Anterior cingulate cortex (tissue), 58 donors: Measurements from ENCODE around the gene ATP6V1G1.
A peak's percentile ranks its signal among the peaks of the same experiment; 100 is the strongest.

Source experiments
- DNase-seq, 58 donors: peaks; one replicate each; lab custom pipeline; 2025; lab: John Stamatoyannopoulos, UW

The ATP6V1G1 gene

DNA sequence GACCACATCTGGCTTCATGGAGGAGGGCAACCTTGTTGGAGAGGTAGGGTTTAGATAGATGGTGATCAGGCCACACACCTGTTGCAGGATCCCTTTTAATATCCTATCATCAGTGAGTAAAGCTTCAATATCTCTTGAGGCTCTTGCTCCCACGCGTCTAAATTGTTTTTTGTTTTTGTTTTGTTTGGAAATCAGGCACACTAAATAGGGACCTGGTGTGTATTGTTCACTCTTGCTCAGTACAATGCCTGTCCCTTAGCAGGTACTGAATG is 20.9 kb downstream of the ATP6V1G1 start:
- no peak for DNase-seq

GRCh38 chr9:114611516-114612271 is 24.1 kb downstream of the ATP6V1G1 start:
- peak in 43 of 58 donors; percentile 25 to 77 (median 54) for DNase-seq

DNA sequence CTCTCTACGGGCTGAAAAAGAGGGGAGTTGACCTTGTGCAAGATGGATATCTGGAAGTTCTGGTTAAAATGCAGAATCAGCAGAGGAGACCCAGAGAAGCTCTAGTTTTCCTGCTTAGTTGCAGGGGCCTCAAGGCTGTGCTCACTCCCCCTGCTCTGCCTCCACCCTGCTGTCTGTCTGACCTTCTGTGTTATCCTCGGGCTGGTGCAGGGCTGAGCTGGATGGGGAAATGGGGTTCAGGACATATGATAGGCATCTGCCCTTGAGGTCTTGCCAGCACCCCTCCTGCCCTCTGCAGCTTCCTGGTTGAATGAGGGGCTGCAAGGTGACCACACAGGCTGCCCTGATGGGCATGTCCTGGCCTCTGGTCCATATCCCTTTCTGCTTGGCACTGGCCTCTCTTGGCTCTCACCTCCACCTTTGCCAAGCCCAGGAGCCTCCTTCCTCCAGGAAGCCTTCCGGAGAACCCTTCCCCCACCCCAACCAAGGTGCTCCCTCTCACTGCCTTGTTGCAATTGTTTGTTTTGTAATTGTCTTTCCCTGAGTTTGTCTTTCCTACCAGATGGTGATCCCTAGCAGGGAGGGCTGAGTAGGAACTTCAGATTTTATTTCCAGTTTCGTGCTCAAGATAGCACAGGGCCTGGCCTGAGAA is 24.8 kb downstream of the ATP6V1G1 start:
- DNase-seq: peak in 3 of 58 donors; percentile 10 to 33 (median 24)

- DNase-seq: no peak
Measured at GRCh38 chr9:114613087-114613486, 25.5 kb downstream of the ATP6V1G1 start.

GRCh38 chr9:114613919-114614318 is 26.4 kb downstream of the ATP6V1G1 start:
- no peak for DNase-seq

DNA sequence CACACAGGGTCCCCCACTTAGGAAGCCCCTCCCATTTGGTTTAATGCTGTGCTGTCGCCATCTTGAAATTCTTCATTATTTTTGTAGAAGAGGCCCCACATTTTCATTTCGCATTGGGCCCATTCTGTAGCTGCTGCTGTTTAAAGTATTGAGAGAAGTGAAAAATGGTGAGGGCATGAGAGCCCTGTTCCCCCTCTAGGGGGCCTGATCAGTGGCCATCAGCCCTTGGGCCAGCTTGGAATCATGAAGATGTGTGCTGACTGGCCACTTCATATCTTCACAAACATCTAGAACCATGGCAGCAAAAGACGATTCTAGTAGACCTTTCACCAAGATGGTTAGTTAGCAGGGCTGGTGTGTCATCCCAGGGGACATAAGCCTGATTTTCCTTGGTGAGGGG is 26.8 kb downstream of the ATP6V1G1 start:
- no peak for DNase-seq

GRCh38 chr9:114616684-114617520 is 29.3 kb downstream of the ATP6V1G1 start:
- peak in 21 of 58 donors; percentile 7 to 62 (median 27) for DNase-seq

GRCh38 chr9:114619191-114619761 is 31.7 kb downstream of the ATP6V1G1 start:
- DNase-seq: peak in 15 of 58 donors; percentile 8 to 61 (median 22)

GRCh38 chr9:114621561-114621960 is 34.0 kb downstream of the ATP6V1G1 start:
- no peak for DNase-seq

DNA sequence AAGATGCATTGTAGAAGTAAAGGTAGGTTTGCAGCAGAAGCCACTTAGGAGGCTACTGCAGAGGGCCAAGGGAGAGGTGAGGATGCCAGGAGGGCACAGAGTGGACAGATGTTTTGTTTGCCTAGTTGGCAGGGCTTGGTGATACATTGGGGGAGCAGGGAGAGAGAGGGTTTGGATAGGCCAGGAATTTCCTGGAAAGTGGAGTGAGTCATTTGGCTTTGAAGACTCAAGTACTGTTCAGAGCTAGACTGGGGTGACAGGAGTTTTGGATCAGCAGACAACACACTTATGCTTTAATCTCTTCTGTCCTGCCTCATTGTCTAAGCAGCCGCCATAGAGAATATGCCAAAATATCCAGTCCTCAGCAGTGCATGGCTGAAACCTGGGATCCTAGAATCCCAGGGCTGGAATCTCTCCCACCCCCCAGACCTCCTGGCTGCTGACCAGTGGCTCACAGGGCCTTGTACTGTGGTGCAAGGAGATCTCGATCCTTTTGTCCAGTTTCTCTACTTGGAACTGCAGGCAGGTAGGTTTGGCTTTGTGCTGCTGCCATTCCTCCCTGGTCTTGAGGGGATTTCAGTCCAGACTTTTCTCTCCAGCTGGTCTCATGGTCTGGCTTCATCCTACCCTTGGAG is 34.5 kb downstream of the ATP6V1G1 start:
- peak in 5 of 58 donors; percentile 4 to 23 (median 6) for DNase-seq

DNA sequence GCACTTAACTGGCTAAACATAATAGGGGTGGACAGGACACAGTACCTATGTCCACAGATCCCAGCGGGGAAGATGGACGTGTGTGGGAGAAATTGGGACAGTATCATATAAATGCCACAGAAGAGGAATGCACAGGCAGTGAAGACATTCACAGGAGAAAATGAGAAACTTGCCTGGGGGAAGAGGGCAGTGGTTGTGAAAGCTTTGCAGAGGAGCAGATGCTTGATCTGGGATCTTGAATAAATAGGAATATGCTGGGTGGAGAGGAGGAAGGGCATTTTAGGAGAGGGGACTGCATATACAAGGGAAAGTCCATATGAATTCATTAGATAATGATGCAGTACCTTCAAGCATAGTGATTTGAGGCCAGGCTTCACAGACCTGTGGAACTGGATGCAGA is 37.1 kb downstream of the ATP6V1G1 start:
- DNase-seq: no peak

DNA sequence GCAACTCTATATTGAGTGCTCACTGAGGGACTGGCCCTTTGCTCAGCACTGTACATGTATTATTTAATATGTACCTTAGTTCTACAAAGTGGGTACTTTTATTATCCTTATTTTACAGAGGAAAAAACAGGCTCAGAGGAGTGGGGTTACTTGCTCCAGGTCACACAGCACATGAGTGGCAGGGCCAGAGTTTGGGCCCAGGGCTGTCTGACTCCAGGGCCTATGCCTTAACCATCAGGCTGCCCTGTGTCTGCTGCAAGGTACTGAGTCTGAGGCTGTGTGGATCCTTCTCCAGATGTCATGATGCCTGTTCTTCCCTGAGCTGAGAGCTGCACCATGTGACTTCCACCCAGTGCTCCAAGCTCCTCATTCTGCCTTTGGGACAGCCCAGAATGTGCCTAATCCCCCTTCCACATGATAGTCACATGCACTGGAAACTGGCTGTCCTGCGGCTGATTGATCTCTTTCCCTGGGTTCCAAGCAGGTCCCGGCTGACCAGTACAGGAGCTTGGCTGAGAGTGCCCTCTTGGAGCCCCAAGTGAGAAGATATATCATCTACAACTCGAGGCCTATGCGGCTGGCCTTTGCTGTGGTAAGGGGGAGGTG is 38.9 kb downstream of the ATP6V1G1 start:
- DNase-seq: no peak

DNA sequence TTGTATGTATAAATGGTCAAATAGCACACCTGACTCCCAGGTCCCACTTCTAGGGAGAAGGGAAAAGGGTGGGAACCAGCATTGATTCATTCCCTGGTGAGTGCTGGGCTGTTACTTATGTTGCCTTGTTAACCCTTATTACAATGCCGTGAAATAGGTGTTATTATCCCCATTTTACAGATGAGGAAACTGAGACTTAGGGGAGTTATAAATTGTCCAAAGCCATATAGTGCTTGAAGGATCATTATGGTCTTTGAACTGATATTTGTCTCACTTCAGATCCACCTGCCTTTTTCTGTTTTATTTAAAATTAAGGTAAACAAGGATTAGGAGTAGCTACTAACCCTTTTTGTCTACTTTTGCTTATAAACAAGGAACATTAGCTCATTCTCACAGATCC is 40.0 kb downstream of the ATP6V1G1 start:
- DNase-seq: no peak

GRCh38 chr9:114629563-114630090 is 42.1 kb downstream of the ATP6V1G1 start:
- DNase-seq: peak in 5 of 58 donors; percentile 21 to 71 (median 26)

DNA sequence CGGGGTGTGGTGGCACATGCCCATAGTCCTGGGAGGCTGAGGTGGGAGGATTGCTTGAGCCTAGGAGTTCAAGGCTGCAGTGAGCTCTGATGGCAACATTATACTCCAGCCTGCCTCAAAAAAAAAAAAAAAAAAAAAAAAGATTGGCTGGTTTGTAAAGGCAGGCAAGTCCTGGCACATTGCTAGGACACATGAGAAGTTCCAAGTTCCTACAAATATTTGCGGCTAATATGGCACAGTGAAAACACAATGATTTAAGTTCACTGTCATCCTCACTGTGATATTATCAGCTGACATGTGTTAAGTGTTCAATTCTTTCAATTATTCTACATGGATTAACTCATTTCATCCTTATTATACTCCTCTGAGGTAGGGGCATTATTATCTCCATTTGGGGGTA is 43.6 kb downstream of the ATP6V1G1 start:
- no peak for DNase-seq

DNA sequence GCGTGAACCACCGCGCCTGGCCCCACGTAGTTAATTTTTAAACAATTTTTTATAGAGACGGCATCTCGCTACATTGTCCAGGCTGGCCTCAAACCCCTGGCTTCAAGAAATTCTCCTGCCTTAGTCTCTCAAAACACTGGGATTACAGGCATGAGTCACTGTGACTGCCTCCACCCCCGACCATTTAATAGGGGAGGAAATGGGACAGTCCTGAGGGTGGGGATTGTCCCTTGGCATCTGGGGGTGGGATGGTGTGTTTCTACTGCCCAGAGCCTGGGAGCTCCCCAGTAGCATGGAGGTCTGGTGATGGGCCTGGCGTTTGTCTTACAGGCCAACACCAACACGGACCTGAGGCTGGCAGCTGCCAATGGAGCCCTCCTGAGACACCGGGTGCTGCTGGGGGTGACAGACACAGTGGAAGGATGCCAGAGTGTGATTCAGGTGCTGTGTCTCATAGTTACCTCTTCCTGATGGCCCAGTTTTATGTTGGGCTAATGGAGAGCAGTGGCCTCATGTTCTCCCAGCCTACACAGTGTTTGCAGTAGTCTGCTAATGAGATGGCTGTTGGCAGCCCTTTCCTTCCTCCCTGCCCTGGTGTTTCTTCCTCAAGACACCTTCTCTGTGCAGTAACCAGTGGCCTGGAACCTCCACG is 46.0 kb downstream of the ATP6V1G1 start:
- no peak for DNase-seq

GRCh38 chr9:114634387-114634786 is 46.8 kb downstream of the ATP6V1G1 start:
- DNase-seq: no peak

- no peak for DNase-seq
Measured at GRCh38 chr9:114638404-114638803, 50.8 kb downstream of the ATP6V1G1 start.

DNA sequence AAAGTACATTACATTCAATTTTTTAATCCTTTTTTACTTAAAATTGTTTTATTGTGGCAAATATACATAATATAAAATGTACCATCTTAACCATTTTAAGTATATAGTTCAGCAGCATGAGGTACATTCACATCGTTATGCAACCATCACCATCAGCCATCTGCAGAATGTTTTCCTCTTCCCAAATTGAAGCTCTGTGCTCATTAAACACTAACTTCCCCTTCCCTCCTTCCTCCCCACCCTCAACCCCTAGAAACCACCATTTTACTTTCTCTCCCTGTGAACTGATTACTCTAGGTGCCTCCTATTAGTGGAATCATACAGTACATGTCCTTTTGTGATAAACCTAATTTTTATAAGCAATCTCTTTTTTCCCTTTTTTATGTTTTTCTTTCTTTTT is 54.4 kb downstream of the ATP6V1G1 start:
- peak in 4 of 58 donors; percentile 8 to 28 (median 20) for DNase-seq
